ENCODE results near the gene GJA4. TPM values are rescaled to one million over a fixed set of nuclear protein-coding genes. Genes with fewer than 3 reads are reported as not detected.

Gene GJA4
- total and polyA plus RNA-seq, 2 experiments from 2014 or later = 0.42 TPM; not detected in 1

DNA sequence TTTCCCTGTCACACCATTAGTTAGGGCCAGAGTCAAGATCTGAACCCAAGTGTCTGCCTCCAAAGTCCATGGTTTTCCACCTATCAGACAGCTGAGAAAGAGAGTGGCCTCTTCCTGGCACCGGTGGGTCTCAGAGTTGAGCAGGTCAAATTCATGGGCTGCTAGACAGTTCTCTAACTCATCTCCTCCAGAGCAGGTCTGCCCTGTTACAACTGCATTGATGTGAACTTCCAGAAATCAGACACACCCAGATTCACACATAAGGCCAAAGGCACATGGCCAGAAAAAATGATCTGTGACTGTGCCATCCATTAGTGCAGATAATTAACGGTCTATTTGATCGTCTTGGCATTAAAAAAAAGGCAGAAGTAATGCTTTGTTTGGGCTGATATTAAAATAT, 49.3 kb downstream of the GJA4 start:
- no peak overlapping the region for H3K4me3 ChIP-seq
- H3K27ac ChIP-seq = no peak overlapping the region
- H3K9me3 ChIP-seq (ENCODE audit: low read depth) = no peaks in the 10 kb centered on the region
- H3K36me3 ChIP-seq = no peaks in the 10 kb centered on the region
- no peaks in the 10 kb centered on the region for H3K27me3 ChIP-seq
- no peak for DNase-seq (ENCODE audit: low read depth in 1 of 2, low spot score in 1 of 2)
- TF ChIP-seq, protein P1, sequence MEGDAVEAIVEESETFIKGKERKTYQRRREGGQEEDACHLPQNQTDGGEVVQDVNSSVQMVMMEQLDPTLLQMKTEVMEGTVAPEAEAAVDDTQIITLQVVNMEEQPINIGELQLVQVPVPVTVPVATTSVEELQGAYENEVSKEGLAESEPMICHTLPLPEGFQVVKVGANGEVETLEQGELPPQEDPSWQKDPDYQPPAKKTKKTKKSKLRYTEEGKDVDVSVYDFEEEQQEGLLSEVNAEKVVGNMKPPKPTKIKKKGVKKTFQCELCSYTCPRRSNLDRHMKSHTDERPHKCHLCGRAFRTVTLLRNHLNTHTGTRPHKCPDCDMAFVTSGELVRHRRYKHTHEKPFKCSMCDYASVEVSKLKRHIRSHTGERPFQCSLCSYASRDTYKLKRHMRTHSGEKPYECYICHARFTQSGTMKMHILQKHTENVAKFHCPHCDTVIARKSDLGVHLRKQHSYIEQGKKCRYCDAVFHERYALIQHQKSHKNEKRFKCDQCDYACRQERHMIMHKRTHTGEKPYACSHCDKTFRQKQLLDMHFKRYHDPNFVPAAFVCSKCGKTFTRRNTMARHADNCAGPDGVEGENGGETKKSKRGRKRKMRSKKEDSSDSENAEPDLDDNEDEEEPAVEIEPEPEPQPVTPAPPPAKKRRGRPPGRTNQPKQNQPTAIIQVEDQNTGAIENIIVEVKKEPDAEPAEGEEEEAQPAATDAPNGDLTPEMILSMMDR (IDR thresholded peaks at IDR 0.05; ENCODE audit: low read depth, low read length) = no peak
- H3K4me1 ChIP-seq (ENCODE audit: low read depth) = peaks cover 24% of the 10 kb centered on the region

DNA sequence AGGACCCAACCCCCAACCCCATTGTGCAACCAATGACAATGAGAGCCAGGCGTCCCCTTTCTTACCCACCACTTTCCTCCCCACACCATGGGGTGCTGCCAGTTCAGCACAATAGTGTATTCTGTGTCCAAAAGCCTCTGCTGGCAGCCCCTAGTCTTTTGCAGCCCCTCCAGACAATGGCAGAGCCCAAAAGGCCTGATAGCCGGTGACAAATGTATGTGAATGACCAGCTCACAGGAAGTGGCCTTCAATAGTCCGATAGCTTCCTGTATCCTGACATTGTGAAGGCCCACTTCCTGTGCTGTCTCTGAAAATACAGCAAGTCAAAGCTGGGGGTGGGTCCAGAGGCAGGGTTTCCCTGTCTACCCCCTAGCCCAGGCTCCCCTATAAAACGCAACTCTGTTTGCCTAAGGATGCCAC, 50.2 kb downstream of the GJA4 start:
- Histone ChIP-seq H3K4me1 (ENCODE audit: low read depth) (peaks cover 24% of the 10 kb centered on the region), H3K27me3 (no peaks in the 10 kb centered on the region), H3K4me3 (no peak overlapping the region), H3K9me3 (ENCODE audit: low read depth) (no peaks in the 10 kb centered on the region), H3K36me3 (no peaks in the 10 kb centered on the region), H3K27ac (peak overlapping the region; percentile 67)
- DNase-seq (ENCODE audit: low read depth in 1 of 2, low spot score in 1 of 2) = no peak
- TF ChIP-seq, protein P1 (IDR thresholded peaks at IDR 0.05; ENCODE audit: low read depth, low read length) = no peak

DNA sequence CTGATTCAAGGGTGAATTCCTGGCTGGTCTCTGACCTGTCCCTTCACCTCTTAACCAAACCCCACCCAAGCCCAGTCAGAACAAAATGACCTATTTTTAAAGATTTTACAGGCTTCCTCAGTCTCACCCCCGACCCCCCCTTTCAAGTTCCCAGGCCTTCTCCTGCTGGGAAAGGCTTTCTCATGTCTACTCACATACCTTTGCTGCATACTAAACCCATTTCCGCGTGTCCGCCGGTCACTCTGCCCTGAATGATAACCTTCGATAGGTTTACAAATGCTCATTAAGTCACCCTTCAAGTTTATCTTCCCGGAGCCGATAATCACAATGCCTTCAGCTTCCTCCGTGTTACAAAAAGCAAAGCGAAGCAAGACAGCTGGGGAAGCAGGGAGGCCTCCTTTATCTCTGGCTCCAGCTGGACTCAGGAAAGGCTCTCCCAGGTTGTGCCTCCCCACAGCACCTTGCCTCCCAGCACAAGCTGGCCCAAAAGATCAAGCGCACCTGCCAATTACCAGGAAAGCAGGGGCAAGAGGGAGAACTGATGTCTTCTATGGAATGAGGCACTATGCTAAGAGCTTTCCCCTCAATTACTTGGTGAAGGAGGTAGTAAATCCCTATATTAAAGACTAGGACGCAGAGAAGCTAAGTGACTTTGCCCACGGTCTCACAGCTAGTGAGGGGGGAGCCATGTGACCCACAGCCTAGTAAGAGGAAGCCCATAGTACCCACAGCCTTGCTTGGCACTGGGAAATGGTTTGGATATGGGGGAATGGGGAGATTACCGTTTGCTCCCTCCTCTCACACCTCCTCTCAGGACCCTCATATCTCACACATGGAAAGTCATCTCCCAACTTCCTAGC, 50.8 kb downstream of the GJA4 start:
- Histone ChIP-seq H3K4me1 (ENCODE audit: low read depth) (peaks cover 24% of the 10 kb centered on the region), H3K27me3 (no peaks in the 10 kb centered on the region), H3K9me3 (ENCODE audit: low read depth) (no peaks in the 10 kb centered on the region), H3K4me3 (no peak overlapping the region), H3K27ac (peak overlapping the region; percentile 67), H3K36me3 (no peaks in the 10 kb centered on the region)
- no peak for DNase-seq (ENCODE audit: low read depth in 1 of 2, low spot score in 1 of 2)
- TF ChIP-seq, protein P1 (IDR thresholded peaks at IDR 0.05; ENCODE audit: low read depth, low read length) = no peak

DNA sequence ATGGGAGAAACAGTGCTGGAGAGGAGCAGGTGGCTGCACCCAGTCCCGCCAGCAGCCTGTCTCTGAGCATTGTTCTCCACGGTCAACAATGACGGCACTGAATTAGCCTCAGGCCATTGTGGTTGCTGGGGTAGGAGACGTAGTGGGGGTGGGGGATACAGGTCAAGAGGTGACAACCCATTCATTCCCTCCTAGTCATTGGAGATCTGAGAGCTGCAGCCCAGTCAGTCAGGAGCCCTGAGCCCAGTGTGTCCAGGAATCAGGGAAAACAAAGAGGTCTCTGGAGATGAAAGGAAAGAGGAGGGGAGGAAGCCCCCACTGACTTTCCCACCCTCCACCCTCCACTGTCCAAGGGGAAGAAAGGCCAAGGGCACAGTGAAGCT, 51.4 kb downstream of the GJA4 start:
- H3K27me3 ChIP-seq = no peaks in the 10 kb centered on the region
- TF ChIP-seq, protein P1 (IDR thresholded peaks at IDR 0.05; ENCODE audit: low read depth, low read length) = no peak
- DNase-seq (ENCODE audit: low read depth in 1 of 2, low spot score in 1 of 2) = no peak
- H3K27ac ChIP-seq = peak overlapping the region; percentile 67
- no peaks in the 10 kb centered on the region for H3K9me3 ChIP-seq (ENCODE audit: low read depth)
- H3K4me1 ChIP-seq (ENCODE audit: low read depth) = peaks cover 24% of the 10 kb centered on the region
- H3K36me3 ChIP-seq = no peaks in the 10 kb centered on the region
- no peak overlapping the region for H3K4me3 ChIP-seq

Other genes starting within 250 kb of the GJA4 start
- gene GJB5, start 38.0 kb upstream of the GJA4 start, total RNA-seq = not detected in 2 replicates
- not detected in 2 replicates for gene GJB5, start 38.0 kb upstream of the GJA4 start, polyA plus RNA-seq
- not detected in 2 replicates for gene GJB4, start 33.3 kb upstream of the GJA4 start, total RNA-seq
- not detected in 2 replicates for gene GJB4, start 33.3 kb upstream of the GJA4 start, polyA plus RNA-seq
- gene GJB3, start 11.8 kb upstream of the GJA4 start, total RNA-seq = not detected in 2 replicates
- gene GJB3, start 11.8 kb upstream of the GJA4 start, polyA plus RNA-seq = not detected in 2 replicates
- 15.4 and 18.1 TPM in 2 replicates for gene SMIM12, start 66.8 kb downstream of the GJA4 start, total RNA-seq
- 57.2 and 61.2 TPM in 2 replicates for gene SMIM12, start 66.8 kb downstream of the GJA4 start, polyA plus RNA-seq
- gene DLGAP3, start 136.7 kb downstream of the GJA4 start, total RNA-seq = 0.42 and 0.95 TPM in 2 replicates
- 0.26 and 0.48 TPM in 2 replicates for gene DLGAP3, start 136.7 kb downstream of the GJA4 start, polyA plus RNA-seq
- gene TMEM35B, start 192.3 kb downstream of the GJA4 start, total RNA-seq = 6.8 and 14.5 TPM in 2 replicates
- gene TMEM35B, start 192.3 kb downstream of the GJA4 start, polyA plus RNA-seq = 24.3 and 42.7 TPM in 2 replicates
- 4.7 and 11.2 TPM in 2 replicates for gene ZMYM6, start 238.9 kb downstream of the GJA4 start, total RNA-seq
- gene ZMYM6, start 238.9 kb downstream of the GJA4 start, polyA plus RNA-seq = 7.3 and 7.7 TPM in 2 replicates